WTC11 (cell line): Measurements from ENCODE around the gene SCNN1B. TPM values are rescaled to one million over a fixed set of nuclear protein-coding genes. Genes with fewer than 3 reads are reported as not detected.

Experiments used
- ATAC-seq: fragments of 200-7000 bp; cut with Tn5 transposase; 2 replicates; pipeline ENCODE4 v1.10.0; 2021; ENCODE audit warnings: mild to moderate bottlenecking, moderate library complexity
- CTCF ChIA-PET: fragments of 300-600 bp; sonication (Branson Sonifier 250); formaldehyde crosslinking; loops from one replicate; lab custom pipeline; 2021; ENCODE audit warnings: antibody characterized with exemption; lab: Charles Lee
- POLR2A ChIA-PET: fragments of 350-600 bp; sonication (Branson Sonifier 250); formaldehyde crosslinking; loops from one replicate; lab custom pipeline; 2021; ENCODE audit warnings: antibody characterized with exemption; lab: Charles Lee
- DNase-seq: peaks from one replicate; pipeline ENCODE4 v3.0.0; 2021; ENCODE audit warnings: low spot score
- H3K27ac Mint-ChIP-seq: 2 replicates; pipeline ENCODE4 v1.8.0; 2021; ENCODE audit warnings: mixed read lengths
- H3K27me3 Mint-ChIP-seq: 2 replicates; pipeline ENCODE4 v1.8.0; 2021; ENCODE audit warnings: low read depth, mild to moderate bottlenecking, moderate library complexity, mixed read lengths
- H3K36me3 Mint-ChIP-seq: 2 replicates; pipeline ENCODE4 v1.8.0; 2021; ENCODE audit warnings: mixed read lengths
- H3K4me1 Mint-ChIP-seq: 2 replicates; pipeline ENCODE4 v1.8.0; 2022; ENCODE audit warnings: mixed read lengths
- H3K4me3 Mint-ChIP-seq: 2 replicates; pipeline ENCODE4 v1.8.0; 2021; ENCODE audit warnings: mild to moderate bottlenecking, moderate library complexity, mixed read lengths
- H3K9me3 Mint-ChIP-seq: 2 replicates; pipeline ENCODE4 v1.8.0; 2021; ENCODE audit warnings: mixed read lengths
- CREB1 ChIP-seq: sonication (generic); formaldehyde crosslinking; IDR thresholded peaks from 2 replicates; pipeline ENCODE4 v1.8.0; 2023; ENCODE audit warnings: mild to moderate bottlenecking, missing genetic modification reagents
- ESRRA ChIP-seq: sonication (generic); formaldehyde crosslinking; IDR thresholded peaks from 2 replicates; pipeline ENCODE4 v1.8.1; 2022; ENCODE audit warnings: mild to moderate bottlenecking, missing genetic modification reagents, borderline replicate concordance
- FOXJ3 ChIP-seq: sonication (generic); formaldehyde crosslinking; IDR thresholded peaks from 2 replicates; pipeline ENCODE4 v1.9.0; 2021; ENCODE audit warnings: missing genetic modification reagents, mild to moderate bottlenecking, borderline replicate concordance
- GABPB1 ChIP-seq: sonication (generic); formaldehyde crosslinking; IDR thresholded peaks from 2 replicates; pipeline ENCODE4 v1.8.1; 2023; ENCODE audit warnings: mild to moderate bottlenecking, missing genetic modification reagents
- HMGA2 ChIP-seq: fragments of 250-450 bp; sonication (Bioruptor Pico); IDR thresholded peaks from 2 replicates; pipeline ENCODE4 v1.4.0; 2021; ENCODE audit warnings: mild to moderate bottlenecking, moderate library complexity
- JAZF1 ChIP-seq: fragments of 250-450 bp; sonication (Bioruptor Pico); IDR thresholded peaks from 2 replicates; pipeline ENCODE4 v1.9.0; 2021; ENCODE audit warnings: moderate library complexity, mild to moderate bottlenecking, inconsistent platforms
- NR1H2 ChIP-seq: sonication (generic); formaldehyde crosslinking; IDR thresholded peaks from 2 replicates; pipeline ENCODE4 v1.9.0; 2021; ENCODE audit warnings: mild to moderate bottlenecking, moderate library complexity, missing genetic modification reagents
- NR3C1 ChIP-seq: sonication (generic); formaldehyde crosslinking; conservative IDR thresholded peaks from 2 replicates; pipeline ENCODE4 v1.8.1; 2023; ENCODE audit warnings: low read depth, mild to moderate bottlenecking, missing genetic modification reagents
- TEAD1 ChIP-seq: sonication (generic); formaldehyde crosslinking; IDR thresholded peaks from 2 replicates; pipeline ENCODE4 v1.8.0; 2022; ENCODE audit warnings: mild to moderate bottlenecking, missing genetic modification reagents
- ZBTB21 ChIP-seq: sonication (generic); formaldehyde crosslinking; IDR thresholded peaks from 2 replicates; pipeline ENCODE4 v1.8.1; 2023; ENCODE audit warnings: mild to moderate bottlenecking, missing genetic modification reagents, borderline replicate concordance
- ZNF423 ChIP-seq: fragments of 250-450 bp; sonication (Bioruptor Pico); IDR thresholded peaks from 2 replicates; pipeline ENCODE4 v2.1.2; 2022; ENCODE audit warnings: mild to moderate bottlenecking, moderate library complexity
- ZNF671 ChIP-seq: fragments of 250-450 bp; sonication (Bioruptor Pico); IDR thresholded peaks from 2 replicates; pipeline ENCODE4 v1.8.0; 2021; ENCODE audit warnings: mild to moderate bottlenecking
- total RNA-seq: library from RNA; stranded (reverse); gene quantifications from 3 replicates; pipeline ENCODE4 v1.2.3, GENCODE V29; 2021
- TF ChIP-seq, protein P1 (sequence below): fragments of 250-450 bp; sonication (Bioruptor Pico); IDR thresholded peaks from 2 replicates; pipeline ENCODE4 v1.8.0; 2021; ENCODE audit warnings: mild to moderate bottlenecking
- TF ChIP-seq, protein P2 (sequence below): sonication (generic); formaldehyde crosslinking; IDR thresholded peaks from 2 replicates; pipeline ENCODE4 v1.8.1; 2023; ENCODE audit warnings: mild to moderate bottlenecking, missing genetic modification reagents, moderate library complexity
- TF ChIP-seq, protein P3 (sequence below): sonication (generic); formaldehyde crosslinking; IDR thresholded peaks from 2 replicates; pipeline ENCODE4 v1.8.0; 2022; ENCODE audit warnings: mild to moderate bottlenecking, missing genetic modification reagents
- TF ChIP-seq, protein P4 (sequence below): sonication (generic); formaldehyde crosslinking; IDR thresholded peaks from 2 replicates; pipeline ENCODE4 v1.8.0; 2022; ENCODE audit warnings: mild to moderate bottlenecking, missing genetic modification reagents
- TF ChIP-seq, protein P5 (sequence below): sonication (generic); formaldehyde crosslinking; IDR thresholded peaks from 2 replicates; pipeline ENCODE4 v1.8.0; 2022; ENCODE audit warnings: mild to moderate bottlenecking, missing genetic modification reagents
- TF ChIP-seq, protein P6 (sequence below): sonication (generic); formaldehyde crosslinking; IDR thresholded peaks from 2 replicates; pipeline ENCODE4 v1.8.0; 2023; ENCODE audit warnings: mild to moderate bottlenecking, missing genetic modification reagents

The SCNN1B gene
- total RNA-seq, 1 experiment from 2014 or later = 4.8 TPM

DNA sequence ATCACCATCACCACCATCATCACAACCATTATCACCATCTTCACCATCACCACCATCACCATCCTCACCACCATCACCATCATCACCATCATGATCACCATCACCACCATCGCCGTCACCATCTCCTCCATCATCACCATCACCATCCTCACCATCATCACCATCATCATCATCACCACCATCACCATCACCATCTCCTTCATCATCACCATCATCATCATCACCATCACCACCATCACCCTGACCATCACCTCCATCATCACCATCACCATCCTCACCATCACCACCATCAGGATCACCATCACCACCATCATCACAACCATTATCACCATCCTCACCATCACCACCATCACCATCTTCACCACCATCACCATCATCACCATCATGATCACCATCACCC is 14.1 kb downstream of the SCNN1B start:
- CTCF ChIA-PET = interaction anchor here (1.4 kb wide), 1 partner anchor 120 kb away, joined by 5 read pairs; no protein-coding TSS in a partner anchor
- H3K27ac Mint-ChIP-seq = no peak overlapping the region
- no peak for DNase-seq
- no peak for TF ChIP-seq ZNF671 (CRISPR knock-in tag)
- TF ChIP-seq, protein P1, sequence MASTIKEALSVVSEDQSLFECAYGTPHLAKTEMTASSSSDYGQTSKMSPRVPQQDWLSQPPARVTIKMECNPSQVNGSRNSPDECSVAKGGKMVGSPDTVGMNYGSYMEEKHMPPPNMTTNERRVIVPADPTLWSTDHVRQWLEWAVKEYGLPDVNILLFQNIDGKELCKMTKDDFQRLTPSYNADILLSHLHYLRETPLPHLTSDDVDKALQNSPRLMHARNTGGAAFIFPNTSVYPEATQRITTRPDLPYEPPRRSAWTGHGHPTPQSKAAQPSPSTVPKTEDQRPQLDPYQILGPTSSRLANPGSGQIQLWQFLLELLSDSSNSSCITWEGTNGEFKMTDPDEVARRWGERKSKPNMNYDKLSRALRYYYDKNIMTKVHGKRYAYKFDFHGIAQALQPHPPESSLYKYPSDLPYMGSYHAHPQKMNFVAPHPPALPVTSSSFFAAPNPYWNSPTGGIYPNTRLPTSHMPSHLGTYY (CRISPR knock-in tag) = no peak
- no peak for TF ChIP-seq JAZF1 (CRISPR knock-in tag)
- TF ChIP-seq, protein P2, sequence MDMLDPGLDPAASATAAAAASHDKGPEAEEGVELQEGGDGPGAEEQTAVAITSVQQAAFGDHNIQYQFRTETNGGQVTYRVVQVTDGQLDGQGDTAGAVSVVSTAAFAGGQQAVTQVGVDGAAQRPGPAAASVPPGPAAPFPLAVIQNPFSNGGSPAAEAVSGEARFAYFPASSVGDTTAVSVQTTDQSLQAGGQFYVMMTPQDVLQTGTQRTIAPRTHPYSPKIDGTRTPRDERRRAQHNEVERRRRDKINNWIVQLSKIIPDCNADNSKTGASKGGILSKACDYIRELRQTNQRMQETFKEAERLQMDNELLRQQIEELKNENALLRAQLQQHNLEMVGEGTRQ (CRISPR knock-in tag) = no peak
- TF ChIP-seq, protein P3, sequence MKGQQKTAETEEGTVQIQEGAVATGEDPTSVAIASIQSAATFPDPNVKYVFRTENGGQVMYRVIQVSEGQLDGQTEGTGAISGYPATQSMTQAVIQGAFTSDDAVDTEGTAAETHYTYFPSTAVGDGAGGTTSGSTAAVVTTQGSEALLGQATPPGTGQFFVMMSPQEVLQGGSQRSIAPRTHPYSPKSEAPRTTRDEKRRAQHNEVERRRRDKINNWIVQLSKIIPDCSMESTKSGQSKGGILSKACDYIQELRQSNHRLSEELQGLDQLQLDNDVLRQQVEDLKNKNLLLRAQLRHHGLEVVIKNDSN (CRISPR knock-in tag) = no peak
- TF ChIP-seq NR1H2 = no peak
- TF ChIP-seq FOXJ3 (CRISPR knock-in tag) = no peak
- no peak for TF ChIP-seq HMGA2 (CRISPR knock-in tag)
- TF ChIP-seq, protein P4, sequence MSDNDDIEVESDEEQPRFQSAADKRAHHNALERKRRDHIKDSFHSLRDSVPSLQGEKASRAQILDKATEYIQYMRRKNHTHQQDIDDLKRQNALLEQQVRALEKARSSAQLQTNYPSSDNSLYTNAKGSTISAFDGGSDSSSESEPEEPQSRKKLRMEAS (CRISPR knock-in tag) = no peak
- TF ChIP-seq, all 79 proteins: peak for 0
- no peaks in the 10 kb centered on the region for H3K27me3 Mint-ChIP-seq
- H3K36me3 Mint-ChIP-seq = no peaks in the 10 kb centered on the region
- H3K4me3 Mint-ChIP-seq = no peak overlapping the region
- H3K9me3 Mint-ChIP-seq = no peaks in the 10 kb centered on the region
- POLR2A ChIA-PET = no interaction called here
- ATAC-seq = no peak
- H3K4me1 Mint-ChIP-seq = peaks cover 8% of the 10 kb centered on the region

DNA sequence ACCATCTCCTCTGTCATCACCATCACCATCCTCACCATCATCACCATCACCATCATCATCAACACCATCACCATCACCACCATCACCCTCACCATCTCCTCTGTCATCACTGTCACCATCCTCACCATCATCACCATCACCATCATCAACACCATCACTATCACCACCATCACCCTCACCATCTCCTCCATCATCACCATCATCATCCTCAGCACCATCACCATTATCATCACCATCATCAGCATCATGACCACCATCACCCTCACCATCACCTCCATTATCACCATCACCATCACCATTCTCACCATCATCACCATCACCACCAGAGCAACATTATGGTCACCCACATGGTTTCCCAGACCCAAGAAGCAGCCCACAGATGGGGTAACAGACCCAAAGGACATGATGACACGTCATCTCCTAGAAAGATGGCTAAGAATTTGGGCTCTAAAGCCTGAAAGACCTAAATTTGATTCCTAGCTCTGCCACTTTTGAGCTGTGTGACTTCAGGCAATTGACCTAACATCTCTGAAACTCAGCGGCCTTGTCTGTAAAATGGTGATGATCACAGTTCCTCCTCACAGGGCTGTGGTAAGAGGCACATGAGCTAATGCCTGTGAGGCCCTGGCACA is 14.6 kb downstream of the SCNN1B start:
- Mint-ChIP-seq H3K36me3 (no peaks in the 10 kb centered on the region), H3K27ac (no peak overlapping the region)
- TF ChIP-seq ZNF671 (CRISPR knock-in tag) = no peak
- no peak for TF ChIP-seq GABPB1 (CRISPR knock-in tag)
- TF ChIP-seq ZNF423 (CRISPR knock-in tag) = no peak
- no peak for TF ChIP-seq TEAD1 (CRISPR knock-in tag)
- TF ChIP-seq, protein P1 (CRISPR knock-in tag) = no peak
- TF ChIP-seq CREB1 (CRISPR knock-in tag) = no peak
- TF ChIP-seq ESRRA (CRISPR knock-in tag) = no peak
- TF ChIP-seq, protein P5, sequence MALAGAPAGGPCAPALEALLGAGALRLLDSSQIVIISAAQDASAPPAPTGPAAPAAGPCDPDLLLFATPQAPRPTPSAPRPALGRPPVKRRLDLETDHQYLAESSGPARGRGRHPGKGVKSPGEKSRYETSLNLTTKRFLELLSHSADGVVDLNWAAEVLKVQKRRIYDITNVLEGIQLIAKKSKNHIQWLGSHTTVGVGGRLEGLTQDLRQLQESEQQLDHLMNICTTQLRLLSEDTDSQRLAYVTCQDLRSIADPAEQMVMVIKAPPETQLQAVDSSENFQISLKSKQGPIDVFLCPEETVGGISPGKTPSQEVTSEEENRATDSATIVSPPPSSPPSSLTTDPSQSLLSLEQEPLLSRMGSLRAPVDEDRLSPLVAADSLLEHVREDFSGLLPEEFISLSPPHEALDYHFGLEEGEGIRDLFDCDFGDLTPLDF = no peak
- TF ChIP-seq, all 79 proteins: peak for 0
- DNase-seq (no peak), ATAC-seq (no peak)
- Mint-ChIP-seq H3K27me3 (no peaks in the 10 kb centered on the region), H3K4me3 (no peak overlapping the region), H3K9me3 (no peaks in the 10 kb centered on the region), H3K4me1 (peaks cover 8% of the 10 kb centered on the region)
- ChIA-PET CTCF (interaction anchor here (1.4 kb wide), 1 partner anchor 119 kb away, joined by 5 read pairs; no protein-coding TSS in a partner anchor), POLR2A (no interaction called here)

DNA sequence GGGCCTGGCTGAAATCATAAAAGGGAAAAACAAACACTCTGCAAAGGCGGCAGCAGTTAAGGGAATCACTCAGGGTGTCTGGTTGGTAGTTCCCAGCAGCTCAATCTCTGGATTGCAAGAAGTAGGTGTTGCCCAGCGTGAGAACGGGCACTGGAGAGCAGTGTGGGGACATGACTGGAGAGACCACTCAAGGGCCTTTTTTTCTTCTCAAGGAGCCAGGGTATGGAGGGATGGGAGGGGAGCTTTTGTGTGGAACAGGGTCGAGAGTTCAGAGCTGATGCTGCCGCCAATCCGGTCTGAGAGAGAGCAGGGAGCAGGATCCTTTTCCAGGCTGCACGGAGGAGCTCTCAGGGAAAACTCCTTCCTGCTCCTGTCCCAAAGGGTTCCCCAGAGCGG is 15.2 kb downstream of the SCNN1B start:
- H3K36me3 Mint-ChIP-seq = no peaks in the 10 kb centered on the region
- CTCF ChIA-PET = interaction anchor here (1.4 kb wide), 1 partner anchor 118 kb away, joined by 5 read pairs; no protein-coding TSS in a partner anchor
- H3K27ac Mint-ChIP-seq = no peak overlapping the region
- DNase-seq = no peak
- POLR2A ChIA-PET = no interaction called here
- no peaks in the 10 kb centered on the region for H3K27me3 Mint-ChIP-seq
- H3K4me3 Mint-ChIP-seq = no peak overlapping the region
- H3K9me3 Mint-ChIP-seq = no peaks in the 10 kb centered on the region
- peaks cover 8% of the 10 kb centered on the region for H3K4me1 Mint-ChIP-seq
- TF ChIP-seq NR3C1 (CRISPR knock-in tag) (no peak), ZBTB21 (CRISPR knock-in tag) (no peak)
- TF ChIP-seq, protein P6, sequence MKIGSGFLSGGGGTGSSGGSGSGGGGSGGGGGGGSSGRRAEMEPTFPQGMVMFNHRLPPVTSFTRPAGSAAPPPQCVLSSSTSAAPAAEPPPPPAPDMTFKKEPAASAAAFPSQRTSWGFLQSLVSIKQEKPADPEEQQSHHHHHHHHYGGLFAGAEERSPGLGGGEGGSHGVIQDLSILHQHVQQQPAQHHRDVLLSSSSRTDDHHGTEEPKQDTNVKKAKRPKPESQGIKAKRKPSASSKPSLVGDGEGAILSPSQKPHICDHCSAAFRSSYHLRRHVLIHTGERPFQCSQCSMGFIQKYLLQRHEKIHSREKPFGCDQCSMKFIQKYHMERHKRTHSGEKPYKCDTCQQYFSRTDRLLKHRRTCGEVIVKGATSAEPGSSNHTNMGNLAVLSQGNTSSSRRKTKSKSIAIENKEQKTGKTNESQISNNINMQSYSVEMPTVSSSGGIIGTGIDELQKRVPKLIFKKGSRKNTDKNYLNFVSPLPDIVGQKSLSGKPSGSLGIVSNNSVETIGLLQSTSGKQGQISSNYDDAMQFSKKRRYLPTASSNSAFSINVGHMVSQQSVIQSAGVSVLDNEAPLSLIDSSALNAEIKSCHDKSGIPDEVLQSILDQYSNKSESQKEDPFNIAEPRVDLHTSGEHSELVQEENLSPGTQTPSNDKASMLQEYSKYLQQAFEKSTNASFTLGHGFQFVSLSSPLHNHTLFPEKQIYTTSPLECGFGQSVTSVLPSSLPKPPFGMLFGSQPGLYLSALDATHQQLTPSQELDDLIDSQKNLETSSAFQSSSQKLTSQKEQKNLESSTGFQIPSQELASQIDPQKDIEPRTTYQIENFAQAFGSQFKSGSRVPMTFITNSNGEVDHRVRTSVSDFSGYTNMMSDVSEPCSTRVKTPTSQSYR (CRISPR knock-in tag) = no peak
- no peak for ATAC-seq
